Activated CD8-positive, alpha-beta memory T cell treated with anti-CD3 and anti-CD28 coated beads, Interleukin-2, amount 50 U/mL, for 4 hours (primary cell): ENCODE results near the gene ZFP36L1.

Experiments used
- DNase-seq: peaks from one replicate; pipeline ENCODE4 v3.0.0-alpha.2; 2020

The ZFP36L1 gene

DNA sequence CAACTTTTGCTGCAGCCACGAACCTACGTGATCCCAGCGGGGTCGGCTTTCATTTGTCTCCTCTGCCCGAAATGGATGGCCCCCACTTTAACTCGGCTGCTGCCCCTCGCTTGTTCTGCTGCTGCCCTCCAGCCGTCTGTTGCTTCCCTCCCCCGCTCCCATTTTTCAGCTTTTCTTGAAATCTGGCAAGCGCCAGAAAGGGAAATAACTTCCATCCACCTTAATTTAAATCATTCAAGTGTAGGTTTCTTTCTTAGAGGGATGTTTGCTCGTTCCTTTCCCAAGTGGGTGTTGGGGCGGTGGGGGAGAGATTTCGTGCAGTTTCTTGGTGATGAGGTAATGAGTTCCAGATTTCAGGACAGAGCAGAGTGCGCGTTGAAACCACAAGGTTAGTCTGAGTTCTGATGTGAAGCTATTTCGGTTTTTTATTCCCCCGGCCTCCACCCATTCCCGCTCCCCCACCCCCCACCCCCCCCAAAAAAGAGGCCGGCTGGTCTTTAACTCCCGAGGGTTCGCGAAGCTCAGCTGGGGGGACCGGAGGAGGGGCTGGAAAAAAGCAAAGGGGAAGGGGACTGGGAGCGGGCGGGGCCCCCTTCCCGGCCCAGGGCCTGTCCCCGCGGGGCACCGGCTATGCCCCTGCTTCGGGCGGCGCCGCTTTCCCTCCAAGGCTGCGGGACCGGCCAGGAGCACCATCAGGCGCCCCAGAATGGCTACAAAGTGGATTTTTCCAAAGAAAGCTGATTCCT lies 2.2 kb upstream of the ZFP36L1 start:
- DNase-seq: peak; percentile 47

DNA sequence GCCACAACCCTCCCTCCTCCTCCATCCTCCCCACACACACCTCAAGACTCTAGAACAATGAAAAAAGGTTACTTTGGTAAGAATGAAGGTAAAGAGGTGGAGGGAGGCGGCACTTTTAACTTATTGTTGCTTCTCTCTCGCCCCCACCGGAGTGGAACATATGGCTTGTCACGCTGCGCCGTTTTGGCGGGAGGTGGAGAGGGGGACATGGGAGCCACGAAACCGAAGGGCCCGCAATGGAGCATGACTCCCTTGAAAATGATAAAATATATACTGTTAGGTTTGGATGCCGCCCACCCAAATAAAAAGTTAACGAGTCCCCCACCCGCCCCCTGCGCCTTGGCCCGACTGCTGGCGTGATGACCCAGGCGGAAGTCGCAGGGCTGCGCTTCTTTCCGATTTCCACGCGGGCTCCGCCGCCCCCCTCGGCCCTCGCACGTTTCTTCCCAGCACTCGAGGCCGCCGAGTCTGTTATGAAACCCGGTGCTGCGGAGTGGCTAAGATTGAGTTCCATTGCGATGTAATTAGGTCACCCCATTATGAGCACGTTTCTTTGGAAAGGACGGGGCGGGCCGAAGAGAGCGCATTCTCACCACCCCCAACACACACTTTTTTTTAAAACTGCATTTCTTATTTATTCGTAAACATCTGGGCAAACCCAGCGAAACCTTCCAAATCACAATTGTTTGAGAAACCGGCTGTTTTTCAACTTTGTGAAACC lies 1.4 kb upstream of the ZFP36L1 start:
- DNase-seq: peak; percentile 86

- DNase-seq: peak; percentile 58
These were observed 865 bp upstream of the ZFP36L1 start for GRCh38 chr14:68793734-68794129.

GRCh38 chr14:68792678-68792978 lies 239 bp downstream of the ZFP36L1 start:
- no peak for DNase-seq

DNA sequence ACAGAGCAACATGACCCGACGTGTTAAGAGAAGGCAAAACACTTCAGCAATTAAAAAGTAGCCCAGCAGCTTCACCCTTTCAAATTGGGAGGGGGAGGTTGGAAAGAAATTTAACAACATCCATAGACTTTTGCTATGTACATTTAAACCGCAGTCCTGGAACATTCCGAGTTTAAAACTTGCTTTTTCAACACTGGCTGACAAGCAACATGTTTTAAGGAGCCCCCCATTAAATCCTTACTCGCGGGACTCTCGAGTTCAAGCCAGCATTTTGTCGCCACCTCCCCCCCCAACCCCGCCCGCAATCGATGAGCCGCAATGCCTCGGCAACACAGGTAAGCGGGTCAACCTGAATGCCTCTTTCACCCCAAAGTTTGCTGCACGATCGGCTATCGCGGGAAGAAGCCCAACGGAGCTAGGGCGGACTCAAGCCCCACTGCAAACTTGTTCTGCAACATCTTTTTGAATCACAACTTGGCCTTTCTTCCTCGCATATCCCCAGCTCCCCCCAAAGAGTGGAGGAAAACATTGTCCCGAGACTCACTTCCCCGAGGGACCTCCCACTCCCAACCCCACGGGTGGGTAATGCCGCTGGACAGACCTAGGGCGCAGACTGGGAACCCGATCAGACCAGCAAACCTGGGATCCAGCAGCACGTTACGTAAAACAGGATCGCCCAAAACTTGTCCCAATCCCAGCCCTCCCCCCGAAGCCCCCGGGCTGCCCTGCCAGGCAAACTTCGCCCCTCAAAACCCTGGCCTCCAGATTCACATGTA lies 777 bp downstream of the ZFP36L1 start:
- peak; percentile 36 for DNase-seq

DNA sequence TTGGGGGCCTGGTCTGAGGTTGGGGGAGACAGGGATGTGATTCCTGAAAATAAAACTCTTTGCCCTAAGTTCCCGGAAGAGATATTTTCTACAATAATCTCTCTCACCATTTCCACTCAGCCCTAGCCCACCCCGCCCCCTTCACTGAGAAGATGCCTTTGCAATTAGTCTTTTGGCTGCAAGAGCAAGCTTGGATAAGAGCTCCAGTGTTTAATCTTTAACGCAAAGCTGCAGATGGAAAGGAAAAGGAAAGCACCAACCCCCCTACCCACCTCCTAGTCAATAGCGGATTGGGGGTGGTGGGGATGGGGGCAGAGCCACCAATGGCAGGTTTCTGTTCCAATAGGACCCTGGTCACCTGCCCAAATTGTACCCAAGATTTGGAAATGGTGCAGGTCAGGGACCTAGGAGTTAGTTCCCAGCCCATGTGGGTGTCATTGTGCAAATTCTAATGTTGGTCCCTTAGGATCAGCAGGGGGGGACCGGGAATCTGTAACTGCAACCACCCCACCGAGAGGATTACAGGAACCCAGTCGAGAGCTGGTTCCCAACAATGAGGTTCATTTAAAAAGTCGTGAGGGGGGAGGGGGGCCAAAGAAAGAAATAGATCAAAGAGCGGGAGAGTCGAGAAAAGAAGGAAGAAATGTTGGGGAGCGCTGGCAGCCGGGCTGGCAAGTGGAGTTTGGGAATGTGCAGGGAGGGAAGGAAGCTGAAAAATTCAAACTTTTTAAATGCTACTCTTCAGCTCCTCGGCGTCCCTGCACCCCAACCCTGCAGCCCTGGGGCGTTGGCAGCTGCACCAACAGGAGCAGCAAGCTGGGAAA lies 1.6 kb downstream of the ZFP36L1 start:
- DNase-seq: no peak

DNA sequence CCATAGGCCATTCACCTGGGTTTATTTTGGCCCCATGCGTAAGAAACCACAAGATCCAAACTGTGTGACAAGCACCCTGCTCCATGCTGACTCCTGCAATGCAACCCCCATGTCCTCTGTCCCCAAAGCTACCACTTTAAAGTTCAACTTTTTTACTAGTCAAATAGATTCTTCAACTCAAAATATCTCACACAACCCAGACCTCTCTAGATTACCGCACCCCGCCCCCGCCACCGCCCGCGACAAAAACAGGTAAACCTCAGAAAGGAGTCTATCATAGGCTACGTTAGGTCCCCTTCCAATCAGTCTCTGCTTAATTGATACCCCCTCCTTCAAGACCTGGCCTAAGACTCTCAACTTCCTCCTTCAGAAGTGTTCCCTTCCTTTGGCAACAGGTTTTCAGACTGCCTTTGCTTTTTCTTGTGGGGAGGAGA lies 2.2 kb downstream of the ZFP36L1 start:
- peak; percentile 70 for DNase-seq

DNA sequence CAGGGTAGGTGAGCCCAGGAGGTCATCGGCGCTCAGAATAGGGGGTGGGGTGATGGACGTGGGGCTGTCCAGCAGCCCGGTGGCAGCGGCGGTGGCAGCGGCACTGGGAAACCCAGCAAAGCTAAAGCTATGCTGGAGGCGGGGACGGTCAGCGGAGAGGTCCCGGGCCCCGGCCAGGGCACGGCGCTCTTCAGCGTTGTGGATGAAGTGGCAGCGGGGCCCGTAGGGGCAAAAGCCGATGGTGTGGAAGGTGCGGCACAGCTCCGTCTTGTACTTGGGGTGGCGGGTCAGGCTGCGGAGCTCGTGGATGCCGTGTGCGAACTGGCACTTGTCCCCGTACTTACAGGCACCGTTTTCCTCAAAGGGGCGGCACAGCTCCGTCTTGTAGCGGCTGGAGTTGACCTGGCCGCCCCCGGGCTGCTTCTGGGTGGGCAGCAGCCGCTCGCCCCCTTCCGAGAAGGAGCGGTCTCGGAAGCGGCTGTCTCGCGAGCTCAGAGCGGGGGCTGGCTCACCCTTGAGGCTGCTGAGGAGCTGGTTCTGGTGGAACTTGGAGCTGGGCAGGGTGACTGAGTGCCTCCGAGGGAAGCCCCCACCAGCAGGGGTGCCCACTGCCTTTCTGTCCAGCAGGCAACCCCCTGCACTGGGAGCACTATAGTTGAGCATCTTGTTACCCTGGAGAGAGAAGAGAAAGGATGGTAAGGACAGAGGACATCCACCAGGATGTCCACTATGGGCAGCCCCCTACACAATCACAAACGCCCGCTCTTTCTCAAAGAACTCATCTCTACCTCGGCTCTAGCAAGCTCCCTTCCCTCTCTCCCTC lies 2.8 kb downstream of the ZFP36L1 start:
- peak; percentile 35 for DNase-seq

GRCh38 chr14:68788996-68789820 lies 3.7 kb downstream of the ZFP36L1 start:
- peak; percentile 89 for DNase-seq

- no peak for DNase-seq
These were observed 4.4 kb downstream of the ZFP36L1 start for GRCh38 chr14:68788275-68788995.

DNA sequence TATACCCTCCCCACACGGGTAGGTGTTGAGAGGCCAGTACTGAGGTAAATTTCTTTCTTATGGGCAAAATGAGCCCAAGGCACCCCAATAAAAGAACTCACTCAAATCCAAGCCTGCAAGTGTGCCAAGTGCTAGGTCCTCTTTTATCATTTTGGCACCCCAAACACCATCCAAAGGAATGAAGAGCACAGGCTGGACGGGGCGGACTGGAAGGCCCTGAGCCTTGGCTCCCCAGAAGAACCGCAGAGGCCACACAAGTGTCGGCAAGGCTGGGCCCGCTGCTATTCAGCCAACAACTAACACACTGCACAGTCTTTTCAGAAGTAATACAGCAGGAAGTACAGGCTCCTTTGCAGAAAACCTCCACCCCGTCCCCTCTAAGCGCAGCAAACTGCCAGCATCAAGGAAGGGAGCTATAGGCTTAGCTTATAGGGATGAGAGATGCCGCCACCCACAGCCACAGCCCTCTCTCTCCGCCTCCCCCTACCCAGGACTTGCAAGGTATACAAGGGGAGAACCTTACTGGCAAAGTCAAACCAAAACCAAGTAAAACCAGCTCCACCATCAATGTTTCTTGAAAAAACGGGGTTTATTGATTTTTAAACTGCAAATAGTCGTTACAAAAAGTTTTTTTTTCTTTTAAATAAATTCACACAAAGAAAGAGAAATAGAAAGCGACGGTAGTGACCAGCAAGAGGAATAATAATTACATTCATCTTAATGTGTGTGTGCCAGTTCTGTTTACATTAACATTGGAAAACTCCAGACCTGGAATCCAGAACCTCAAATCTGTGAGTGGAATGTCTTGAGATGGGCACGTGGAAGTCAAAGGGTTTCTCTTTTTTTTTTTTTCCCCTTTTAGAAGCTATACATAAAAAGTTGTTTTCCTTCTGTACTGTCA lies 5.5 kb downstream of the ZFP36L1 start:
- peak; percentile 41 for DNase-seq

DNA sequence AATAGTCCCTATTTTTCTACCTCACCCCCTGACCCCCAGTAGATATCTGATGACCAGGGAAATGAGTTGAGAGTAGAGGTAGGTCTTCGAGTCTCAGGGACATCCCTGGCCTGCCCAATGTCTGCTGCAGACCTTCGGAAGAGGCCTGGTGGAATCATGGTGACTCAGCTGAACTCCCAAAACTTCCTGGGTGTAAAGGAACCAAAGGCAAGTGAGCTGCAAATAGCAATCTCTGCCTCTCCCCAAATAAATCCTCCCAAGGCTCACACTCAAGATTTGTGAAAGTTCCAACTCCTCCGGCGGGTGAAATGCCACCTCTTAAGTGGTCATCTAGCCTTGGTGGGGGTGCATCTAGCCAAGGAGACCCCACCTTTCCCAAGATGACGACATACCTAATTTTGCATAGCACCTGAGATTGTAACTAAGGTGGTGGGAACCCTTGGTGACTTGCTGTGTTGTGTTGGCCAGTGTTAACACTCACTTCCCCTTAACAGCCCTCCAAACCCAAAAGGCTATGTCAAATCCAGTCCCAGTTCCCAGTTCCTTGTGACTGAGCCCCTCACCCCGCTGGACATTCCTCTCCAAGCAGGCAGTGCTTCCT lies 6.3 kb downstream of the ZFP36L1 start:
- no peak for DNase-seq

GRCh38 chr14:68785534-68786490 lies 7.1 kb downstream of the ZFP36L1 start:
- DNase-seq: peak; percentile 54

- no peak for DNase-seq
These were observed 7.8 kb downstream of the ZFP36L1 start for GRCh38 chr14:68784978-68785533.

GRCh38 chr14:68784226-68784910 lies 8.5 kb downstream of the ZFP36L1 start:
- DNase-seq: no peak

- no peak for DNase-seq
These were observed 9.2 kb downstream of the ZFP36L1 start for GRCh38 chr14:68783408-68784225.
